ENCODE results near the gene TRMT13. TPM values are rescaled to one million over a fixed set of nuclear protein-coding genes. Genes with fewer than 3 reads are reported as not detected.

The TRMT13 gene, protein sequence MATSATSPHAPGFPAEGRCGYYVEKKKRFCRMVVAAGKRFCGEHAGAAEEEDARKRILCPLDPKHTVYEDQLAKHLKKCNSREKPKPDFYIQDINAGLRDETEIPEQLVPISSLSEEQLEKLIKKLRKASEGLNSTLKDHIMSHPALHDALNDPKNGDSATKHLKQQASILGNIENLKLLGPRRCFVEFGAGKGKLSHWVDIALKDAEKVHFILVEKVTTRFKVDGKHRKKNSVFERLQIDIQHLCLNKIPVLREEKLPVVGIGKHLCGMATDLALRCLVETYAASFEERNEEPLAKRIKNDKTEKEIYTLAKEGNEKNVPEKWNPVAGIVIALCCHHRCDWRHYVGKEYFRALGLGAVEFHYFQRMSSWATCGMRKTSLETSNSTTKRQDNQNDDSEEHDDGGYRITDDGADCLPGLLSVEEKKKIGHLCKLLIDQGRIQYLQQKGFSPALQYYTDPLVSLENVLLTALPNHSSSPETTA
- total RNA-seq: 6.1 and 19.6 TPM in 2 replicates

DNA sequence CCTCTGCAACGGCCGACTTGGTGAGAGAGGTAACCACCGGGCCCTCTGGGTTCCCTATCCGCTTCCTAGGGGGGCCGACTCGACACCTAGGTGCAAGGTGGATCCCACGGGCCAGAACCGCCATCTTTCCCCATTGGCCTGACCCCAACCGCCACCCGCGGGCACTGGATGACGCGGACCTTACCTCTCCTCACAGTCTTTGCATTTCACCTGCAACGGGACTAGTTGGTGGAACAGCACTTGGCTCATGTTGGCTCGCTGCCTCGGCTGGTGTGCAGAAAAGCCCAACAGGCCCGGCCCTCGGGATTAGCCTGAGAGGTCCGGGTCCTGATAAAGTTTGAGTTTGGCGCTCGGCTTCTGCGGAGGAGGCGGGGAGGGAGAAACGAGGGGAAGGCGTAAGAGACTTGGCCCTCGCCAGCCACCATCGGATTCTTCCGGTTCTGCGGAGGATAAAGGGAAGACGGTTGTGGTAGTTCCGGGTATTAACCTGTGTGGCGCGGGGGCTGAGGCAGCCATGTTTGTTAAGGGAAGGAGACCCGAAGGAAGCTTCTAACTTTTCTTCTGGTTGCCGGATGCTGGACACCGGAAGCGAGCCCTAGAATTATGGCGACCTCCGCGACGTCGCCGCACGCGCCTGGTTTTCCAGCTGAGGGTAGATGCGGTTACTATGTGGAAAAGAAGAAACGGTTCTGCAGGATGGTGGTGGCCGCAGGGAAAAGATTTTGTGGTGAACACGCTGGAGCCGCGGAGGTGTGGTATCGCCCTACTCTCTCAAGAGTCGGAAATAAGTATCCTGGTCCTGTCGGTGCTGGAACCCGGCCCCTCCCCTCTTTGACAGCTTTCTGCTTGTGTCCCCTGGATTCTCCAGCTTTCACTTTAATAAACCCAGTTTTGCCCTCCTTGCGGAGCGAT, at the start of gene TRMT13, which contains the start of gene SASS6:
TSS of gene TRMT13 (plus strand) at position 598 of the 912 bp plus-strand sequence. CDS start at position 604, 6 bp downstream.
TSS of gene SASS6 (minus strand) at position 365 of the 912 bp plus-strand sequence. CDS start at position 249, 116 bp downstream.
- DNase-seq (ENCODE audit: low read depth, low spot score): peak; percentile 98

DNA sequence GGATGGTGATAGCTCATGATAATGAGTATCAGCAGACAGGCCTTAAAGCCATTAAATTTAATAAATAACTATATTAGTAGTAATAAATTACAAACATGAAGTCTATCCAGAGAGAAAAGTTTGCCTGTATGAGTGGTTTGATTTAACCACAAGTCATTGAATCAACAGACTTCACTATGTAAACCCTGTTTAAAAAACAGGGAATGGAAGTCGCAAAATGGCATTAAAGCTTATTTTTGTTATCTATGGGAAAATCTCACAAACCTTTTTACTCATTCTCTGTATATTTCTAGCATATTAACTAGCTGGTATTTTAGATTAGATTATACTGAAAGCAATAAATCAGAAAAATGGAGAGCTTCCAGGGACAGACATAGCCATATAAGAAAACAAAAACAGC, 45.6 kb upstream of the TRMT13 start:
- no peak for DNase-seq (ENCODE audit: low read depth, low spot score)

DNA sequence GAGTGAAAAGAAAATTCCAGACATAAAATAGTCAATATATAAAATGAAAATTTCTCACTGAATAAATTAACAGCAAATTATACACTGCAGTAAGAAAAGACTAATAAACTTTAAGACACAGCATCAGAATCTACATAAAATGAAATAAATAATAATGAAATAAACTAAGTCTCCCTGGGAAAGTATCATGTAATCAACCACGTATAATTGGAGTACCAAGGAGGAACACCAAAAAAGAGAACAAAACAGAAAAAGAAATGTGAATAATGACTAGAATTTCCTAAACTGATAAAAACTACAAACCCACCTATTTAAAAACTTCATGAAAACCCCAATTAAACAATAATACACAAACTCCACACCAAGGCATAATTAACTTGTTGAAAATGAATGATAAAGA, 43.9 kb upstream of the TRMT13 start:
- DNase-seq (ENCODE audit: low read depth, low spot score): no peak

DNA sequence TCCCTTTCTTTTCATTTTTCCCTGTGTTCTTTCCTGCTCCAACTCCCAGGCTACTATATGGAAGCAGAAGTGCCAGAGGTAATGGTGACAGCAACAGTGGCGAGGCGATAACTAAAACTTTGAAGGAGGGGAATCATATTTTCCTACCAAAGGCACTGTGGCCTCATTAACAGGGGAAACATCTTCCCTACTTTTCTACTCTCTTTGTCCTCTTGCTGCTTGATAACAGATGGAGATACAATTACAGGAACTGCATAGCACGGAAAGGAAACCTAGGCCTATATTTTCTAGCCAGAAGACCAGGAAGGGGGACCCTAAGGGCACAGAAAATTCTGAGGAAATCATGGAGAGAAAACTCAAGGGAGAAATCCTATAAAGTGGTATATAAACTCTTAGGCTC, 42.5 kb upstream of the TRMT13 start:
- peak; percentile 8 for DNase-seq (ENCODE audit: low read depth, low spot score)

DNA sequence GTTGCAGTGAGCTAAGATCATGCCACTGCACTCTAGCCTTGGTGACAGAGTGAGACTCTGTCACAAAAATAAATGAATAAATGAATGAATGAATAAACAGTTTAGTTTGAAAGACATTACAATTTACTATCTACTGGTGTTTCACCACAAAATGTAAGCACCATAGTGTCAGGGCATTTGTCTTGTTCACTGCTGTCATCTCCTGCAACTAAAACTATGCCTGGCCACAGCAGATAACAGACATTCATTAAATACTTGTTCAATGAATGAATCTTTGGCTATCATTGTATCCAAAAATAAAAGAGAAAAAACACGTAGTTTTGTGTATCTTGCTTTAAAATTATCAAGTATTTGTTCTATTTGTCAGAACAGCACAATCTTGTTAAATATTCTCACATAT, 32.8 kb upstream of the TRMT13 start:
- DNase-seq (ENCODE audit: low read depth, low spot score): no peak

DNA sequence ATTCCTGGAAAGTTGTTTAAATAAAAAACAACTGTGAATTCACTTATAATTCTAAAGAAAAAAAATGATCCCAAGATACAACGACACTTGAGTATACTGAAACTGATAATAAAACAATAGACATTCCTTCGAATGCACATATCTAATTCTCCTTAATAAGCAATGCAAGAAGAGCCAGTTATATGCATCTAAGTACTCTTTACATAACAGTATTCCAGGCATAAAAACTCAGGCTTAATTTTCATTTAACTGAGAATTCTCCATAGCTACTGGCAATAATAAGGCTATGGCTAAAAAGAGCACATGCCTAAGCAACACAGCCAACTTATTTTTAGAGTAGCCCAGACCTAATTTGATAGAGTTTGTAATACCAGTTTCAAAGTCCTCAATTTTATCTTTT, 31.4 kb upstream of the TRMT13 start:
- DNase-seq (ENCODE audit: low read depth, low spot score): no peak

DNA sequence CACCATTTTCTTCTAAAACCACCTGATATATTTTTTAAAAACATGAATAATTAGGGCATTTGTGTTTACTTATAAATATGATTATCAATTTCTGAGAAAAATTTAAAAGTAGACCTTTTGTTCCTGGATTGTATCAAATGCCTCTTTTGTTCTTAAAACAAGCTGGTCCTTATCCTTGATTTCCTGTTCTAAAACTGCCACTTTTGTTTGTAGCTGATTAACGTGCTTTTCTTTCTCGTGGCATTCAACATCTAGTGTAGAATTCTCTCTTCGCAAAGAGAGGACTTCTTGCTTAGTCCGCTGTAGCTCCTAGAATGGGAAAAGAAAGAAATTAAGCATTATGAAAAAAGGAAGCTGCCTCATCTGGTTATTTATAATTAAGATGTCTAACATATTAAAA, 25.3 kb upstream of the TRMT13 start:
- DNase-seq (ENCODE audit: low read depth, low spot score): no peak

DNA sequence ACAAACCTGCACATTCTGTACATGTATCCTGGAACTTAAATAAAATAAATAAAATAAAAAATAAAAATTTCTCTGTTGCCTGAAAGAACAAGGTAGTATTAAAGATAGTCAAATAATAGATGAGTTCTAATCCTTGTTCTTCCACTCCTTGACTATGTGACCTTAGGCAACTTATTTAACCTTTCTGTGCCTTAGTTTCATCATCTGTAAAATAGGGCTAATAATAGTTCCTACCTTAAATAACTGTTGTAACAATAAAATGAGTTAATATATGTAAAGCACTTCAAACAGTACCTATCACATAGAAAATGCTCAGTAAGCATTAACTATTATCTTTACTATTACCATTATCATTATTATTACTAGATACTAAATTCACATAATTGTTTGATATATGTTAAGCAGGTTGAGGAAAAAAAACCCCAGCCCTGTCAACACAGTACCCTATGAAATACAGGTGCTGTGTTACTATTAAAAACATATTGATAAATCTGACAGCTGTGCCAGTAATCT, 23.4 kb upstream of the TRMT13 start:
- DNase-seq (ENCODE audit: low read depth, low spot score): no peak

DNA sequence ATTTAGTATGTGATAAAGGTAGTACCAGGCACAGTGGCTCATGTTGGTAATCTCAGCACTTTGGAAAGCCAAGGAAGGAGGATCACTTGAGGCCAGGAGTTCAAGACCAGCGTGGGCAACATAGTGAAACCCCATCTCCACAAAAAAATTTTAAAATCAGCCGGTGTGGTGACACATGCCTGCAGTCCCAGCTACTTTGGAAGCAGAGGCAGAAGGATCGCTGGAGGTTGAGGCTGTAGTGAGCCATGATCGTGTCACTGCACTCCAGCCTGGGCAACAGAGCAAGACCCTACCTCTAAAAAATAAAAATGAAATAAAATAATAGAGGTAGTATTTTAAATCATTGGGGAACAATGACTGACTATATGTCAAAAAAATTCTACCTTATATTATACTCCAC, 17.4 kb upstream of the TRMT13 start:
- no peak for DNase-seq (ENCODE audit: low read depth, low spot score)

DNA sequence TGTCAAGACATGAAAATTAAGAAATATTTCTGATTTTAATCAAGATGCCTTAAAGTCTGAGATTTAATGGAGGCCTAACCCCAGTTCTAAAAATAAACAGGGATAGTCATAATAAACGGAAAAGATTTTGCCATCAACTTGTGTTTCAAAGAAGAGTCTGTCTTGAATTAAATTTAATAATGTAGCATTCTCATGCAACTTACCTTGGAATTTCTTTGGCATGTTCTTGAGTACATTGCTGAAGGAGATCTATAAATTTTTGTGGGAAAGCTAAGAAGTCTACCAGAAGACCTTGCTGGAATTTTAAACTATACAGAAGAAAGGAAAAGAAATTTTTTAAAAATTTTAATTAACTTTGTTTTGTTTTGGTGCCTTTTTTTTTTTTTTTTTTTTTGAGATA, 10.8 kb upstream of the TRMT13 start:
- DNase-seq (ENCODE audit: low read depth, low spot score): no peak

DNA sequence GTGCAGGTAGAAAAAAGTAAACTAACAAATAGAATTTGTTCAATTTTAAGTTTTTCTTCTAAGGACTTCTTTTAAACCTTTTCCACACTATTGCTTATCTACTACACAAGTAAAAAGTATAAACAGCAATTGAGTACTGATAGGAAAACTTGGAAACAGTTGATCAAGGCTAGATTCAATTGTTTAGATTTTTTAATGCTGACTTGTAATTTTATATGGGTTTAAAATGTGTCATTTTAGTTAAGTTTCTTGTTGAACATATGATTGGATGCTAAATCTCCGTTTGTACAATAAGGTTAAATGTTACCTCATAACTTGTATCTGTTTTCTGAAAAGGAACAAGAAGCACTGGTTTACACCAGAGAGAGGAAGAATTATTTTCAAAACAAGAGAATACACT, 5.7 kb upstream of the TRMT13 start:
- DNase-seq (ENCODE audit: low read depth, low spot score): no peak

DNA sequence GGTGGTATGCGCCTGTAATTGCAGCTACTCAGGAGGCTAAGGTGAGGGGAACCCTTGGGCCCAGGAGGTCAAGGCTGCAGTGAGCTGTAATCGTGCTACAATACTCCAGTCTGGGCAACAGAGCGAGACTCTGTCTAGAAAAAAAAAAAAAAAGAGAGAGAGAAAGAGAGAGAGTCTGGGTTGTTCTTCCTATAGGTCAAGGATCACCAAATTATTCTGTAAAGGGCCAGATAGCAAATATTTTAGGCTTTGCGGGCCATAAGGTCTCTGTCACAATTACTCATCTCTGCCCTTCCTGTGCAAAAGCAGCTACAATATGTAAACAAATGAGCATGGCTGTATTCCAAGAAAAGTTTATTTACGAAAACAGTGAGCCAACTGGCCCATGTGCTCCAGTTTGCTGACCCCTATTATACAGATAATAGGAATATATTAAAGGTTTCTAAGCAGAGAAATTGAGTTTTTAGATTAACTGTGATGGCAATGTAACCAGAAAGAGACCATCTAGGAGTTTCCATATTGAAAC, 2.3 kb upstream of the TRMT13 start:
- DNase-seq (ENCODE audit: low read depth, low spot score): peak; percentile 5

DNA sequence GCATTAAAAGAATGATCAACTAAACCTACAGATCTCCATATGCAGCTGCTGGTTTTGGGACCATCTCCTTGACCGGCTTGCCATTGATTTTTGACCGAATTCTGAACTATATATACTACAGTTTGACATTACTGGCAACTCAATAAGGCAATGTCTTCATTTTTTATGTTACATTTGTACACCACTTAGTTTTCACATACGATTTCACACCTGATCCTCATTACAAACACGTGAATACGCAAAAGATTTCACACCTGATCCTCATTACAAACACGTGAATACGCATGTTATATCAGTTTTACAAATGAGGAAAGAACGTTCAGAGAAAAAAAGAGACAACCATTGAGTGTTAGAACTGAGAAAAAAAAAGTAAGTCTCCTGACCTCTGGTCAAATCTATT, 1.3 kb upstream of the TRMT13 start:
- no peak for DNase-seq (ENCODE audit: low read depth, low spot score)

DNA sequence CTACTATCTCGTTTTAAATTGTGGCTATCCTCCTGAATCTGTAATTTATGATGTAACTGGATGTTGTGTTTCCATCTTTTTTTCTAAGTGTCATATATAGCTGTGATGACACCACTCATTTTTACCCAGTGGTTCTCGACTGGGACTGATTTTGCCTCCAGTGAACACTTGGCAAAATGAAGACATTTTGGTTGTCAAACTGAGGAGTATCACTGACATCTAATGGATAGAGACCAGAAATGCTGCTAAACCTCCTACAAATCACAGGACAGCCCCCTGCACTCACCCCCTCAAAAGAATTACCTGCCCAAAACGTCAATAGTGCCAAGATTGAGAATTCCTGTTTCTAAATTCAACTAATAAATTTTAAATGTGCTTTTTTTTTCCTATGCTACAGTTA, 1.9 kb downstream of the TRMT13 start:
- no peak for DNase-seq (ENCODE audit: low read depth, low spot score)

DNA sequence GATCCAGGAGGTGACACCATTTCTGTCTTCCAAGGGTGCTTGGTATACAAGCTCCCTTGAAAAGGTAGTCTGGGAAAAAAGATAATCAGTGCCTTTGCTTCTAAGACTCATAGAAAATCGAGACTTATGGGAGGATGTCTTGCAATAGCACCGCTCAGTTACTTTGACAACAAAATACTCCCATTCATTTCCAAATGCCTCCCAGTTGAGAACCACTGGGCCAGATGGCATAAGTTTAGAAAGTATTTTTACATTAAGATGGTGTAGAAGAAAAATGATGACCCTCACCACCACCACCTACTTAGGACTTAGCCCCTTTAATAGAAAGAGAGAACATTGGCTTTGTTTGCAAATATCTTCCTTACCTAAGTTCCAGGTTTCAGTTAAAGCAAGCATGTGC, 4.6 kb downstream of the TRMT13 start:
- no peak for DNase-seq (ENCODE audit: low read depth, low spot score)

DNA sequence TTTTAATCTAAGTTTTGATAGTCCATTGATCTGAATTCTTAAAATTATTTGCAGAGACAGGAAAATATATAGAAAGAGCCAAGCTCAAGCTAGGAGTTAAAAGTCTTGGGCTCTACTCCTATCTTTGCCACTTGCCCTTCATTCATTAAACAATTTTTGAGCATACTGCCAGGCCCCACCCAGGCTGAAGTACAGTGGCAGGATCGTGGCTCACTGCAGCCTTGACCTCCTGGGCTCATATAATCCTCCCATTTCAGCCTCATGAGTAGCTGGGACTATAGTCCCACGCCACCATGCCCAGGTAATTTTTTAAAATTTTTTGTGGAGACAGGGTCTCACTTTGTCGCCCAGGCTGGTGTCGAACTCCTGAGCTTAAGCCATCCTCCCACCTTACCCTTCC, 8.2 kb downstream of the TRMT13 start:
- DNase-seq (ENCODE audit: low read depth, low spot score): no peak

DNA sequence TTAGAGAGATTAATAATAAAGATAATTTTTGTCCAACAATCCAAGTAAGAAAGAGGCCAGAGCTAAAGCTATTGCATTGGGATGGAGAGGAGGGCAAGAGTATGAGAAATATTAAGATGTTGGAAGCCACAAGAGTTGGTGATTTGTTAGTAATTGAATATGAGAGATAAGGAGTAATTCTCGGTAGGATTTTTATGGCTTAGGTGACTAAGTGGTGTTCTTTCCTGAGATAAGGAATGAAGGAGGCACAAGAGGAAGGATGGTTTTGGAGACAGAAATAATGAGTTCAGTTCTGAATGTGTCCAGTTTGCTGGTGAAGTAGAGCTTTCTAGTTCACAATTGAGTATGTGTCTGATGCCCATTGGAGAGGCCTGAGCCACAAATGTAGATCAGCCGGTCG, 9.4 kb downstream of the TRMT13 start:
- DNase-seq (ENCODE audit: low read depth, low spot score): no peak

DNA sequence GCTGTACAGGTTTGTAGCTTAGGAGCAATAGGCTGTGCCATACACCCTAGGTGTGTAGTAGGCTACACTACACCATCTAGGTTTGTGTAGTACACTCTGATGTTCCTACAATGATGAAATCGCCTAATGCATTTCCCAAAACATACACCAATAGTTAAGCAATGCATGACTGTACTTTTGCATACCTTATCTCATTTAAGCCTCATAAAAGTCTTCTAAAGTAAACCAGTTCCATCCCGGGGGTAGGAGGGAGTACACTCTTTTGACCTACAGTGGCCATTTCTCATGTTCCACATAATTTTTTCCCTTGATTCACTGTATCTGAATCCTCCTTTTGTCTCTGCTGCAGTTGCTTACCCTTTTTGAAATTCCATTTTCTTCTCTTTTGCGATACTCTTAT, 12.2 kb downstream of the TRMT13 start:
- no peak for DNase-seq (ENCODE audit: low read depth, low spot score)

DNA sequence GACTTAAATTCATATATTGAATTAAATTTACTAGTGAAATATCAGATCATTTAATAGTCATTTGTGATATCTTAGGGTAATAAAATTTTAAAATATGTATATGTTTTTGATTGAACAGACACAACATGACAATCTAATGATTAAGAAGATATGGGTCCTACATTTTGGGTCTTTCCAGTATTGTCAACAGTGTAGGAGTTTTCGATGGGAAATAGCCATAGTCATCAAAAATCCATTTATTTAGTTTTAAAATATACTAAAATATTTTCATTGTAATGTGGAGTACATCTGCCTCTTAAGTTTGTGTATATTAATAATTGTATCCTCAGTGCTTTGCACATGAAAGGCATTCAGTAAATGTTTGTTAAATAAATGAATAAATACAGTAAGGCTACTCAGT, 14.0 kb downstream of the TRMT13 start:
- DNase-seq (ENCODE audit: low read depth, low spot score): no peak

DNA sequence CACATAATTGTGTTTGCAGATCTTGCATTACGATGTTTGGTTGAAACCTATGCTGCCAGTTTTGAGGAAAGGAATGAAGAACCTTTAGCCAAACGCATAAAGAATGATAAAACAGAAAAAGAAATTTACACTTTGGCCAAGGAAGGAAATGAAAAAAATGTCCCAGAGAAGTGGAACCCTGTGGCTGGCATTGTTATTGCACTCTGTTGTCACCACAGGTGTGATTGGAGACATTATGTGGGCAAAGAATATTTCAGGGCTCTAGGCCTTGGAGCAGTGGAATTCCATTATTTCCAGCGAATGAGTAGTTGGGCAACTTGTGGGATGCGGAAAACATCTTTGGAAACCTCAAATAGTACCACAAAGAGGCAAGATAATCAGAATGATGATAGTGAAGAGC, 14.9 kb downstream of the TRMT13 start:
- no peak for DNase-seq (ENCODE audit: low read depth, low spot score)

DNA sequence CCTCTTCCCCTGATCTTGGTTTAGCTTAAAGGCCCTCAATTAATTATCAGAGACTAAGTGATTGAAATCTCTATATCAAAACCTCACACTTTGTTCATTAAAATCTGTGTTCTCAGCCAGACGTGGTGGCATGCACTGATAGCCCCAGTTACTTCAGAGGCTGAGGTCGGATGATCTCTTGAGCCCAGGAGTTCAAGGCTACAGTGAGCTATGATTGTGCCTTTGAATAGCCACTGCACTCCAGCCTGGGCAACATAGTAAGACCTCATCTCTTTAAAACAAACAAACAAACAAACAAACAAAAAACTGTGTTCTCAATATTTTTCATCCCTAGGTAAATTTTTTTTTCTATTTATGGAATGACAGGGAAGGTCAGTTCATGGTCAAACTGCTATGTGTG, 18.7 kb downstream of the TRMT13 start:
- DNase-seq (ENCODE audit: low read depth, low spot score): no peak

DNA sequence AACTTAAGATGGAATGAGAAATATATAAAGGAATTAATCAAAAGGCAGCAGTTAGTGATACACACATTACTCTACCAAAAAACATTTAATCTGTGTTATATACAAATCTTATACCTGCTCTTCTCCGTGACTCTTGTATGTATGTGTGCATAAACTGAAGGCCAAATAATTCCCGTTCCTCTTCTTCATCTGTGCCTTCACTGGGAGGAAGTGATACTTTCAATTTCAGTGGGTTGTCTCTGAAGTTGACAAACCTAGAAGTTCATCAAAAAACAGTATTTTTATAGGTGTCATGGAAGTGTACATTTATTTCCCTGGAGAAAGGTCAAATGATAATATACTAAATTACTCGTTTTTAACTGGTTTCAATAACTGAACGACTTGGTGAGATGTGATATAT, 19.3 kb downstream of the TRMT13 start:
- no peak for DNase-seq (ENCODE audit: low read depth, low spot score)
